HG02798 (cell line): ENCODE data around the gene ATP6V0D1.

ENCODE experiments used
- ATAC-seq: cut with Tn5 transposase; IDR thresholded peaks from one replicate; pipeline ENCODE4 v1.9.1; 2021; ENCODE audit warnings: mild to moderate bottlenecking; ENCODE audit not compliant: unreplicated experiment, poor library complexity

ATP6V0D1 gene

DNA sequence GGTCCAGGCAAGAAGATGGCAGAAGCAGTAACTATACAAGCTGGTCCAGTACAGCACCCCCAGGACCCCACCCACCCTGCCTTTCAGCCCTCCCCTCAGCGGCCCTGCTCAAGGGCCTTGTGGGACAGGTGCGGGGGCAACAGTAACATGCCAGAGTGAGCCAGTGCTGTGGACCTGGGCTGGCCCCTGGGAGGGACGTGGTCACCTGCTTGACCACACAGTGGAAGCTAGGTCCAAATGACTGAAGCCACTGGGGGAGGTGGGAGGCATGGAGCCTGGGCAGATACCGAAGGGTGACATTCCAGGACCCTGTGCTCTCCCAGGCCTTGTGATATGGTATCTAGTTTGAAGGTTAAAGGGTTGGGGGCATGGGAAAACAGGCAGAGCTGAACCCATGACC is 17.3 kb downstream of the ATP6V0D1 start:
- ATAC-seq: no peak

DNA sequence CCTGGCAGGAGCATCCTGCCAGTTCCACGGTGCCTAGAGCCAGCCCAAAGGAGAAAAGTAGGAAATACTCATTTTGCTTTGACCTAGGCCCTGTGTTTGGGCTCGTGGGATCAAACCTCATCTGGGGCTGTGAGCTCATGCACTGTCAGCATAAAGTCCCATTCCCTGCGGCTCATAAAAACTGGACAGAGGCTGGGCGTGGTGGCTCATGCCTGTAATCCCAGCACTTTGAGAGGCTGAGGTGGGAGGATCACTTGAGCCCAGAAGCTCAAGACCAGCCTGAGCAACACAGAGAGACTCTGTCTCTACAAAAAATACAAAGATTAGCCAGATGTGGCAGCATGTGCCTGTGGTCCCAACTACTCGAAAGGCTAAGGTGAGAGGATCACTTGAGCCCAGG is 17.9 kb downstream of the ATP6V0D1 start:
- ATAC-seq: no peak

DNA sequence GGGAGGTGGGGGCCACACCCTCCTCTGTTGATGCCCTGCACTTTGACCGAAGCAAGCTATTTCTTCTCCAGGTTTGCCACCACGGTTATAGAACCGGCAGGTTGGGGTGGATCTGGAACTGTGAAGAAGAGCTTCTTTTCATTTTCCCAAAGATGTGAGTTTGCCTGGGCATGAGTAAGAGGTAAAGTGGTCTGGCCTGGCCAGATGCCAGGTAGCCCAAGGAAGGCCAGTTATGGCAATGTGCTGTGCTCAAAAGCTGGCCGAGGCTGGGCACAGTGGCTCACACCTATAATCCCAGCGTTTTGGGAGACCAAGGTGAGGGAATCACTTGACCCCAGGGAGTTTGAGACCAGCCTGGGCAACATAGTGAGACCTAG is 18.7 kb downstream of the ATP6V0D1 start:
- ATAC-seq: no peak

DNA sequence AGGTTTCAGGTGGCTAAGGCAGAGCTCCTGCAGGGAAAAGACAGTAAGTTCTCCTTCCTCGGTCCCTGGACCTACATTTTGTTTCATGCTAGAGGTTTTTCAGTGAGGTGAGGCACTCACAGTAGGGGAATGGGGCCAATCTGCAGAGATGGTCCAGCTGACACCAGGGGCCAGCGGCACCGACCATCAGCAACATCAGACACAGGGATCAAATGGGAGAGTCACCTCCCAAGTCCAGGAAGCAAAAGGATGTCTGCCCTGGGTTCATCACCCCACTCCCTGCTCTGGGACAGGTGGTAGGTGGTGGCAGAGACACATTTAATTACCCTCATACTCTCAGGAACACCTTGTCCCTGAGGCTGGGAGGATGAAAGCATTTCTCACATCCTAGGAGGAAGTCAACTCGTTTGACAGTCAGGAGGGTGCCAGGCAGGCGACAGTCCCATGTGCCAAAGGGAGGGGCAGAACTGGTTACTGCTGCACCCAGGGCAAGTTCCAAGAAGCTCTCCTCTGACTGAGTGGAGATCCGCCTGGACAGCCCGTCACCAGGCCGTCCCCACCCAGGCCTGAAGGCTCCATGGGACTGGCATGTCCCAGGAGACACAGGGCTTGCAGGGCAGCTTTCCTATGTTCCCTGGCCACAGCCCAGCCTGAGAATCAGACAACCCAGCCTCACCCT is 19.2 kb downstream of the ATP6V0D1 start:
- ATAC-seq: no peak

DNA sequence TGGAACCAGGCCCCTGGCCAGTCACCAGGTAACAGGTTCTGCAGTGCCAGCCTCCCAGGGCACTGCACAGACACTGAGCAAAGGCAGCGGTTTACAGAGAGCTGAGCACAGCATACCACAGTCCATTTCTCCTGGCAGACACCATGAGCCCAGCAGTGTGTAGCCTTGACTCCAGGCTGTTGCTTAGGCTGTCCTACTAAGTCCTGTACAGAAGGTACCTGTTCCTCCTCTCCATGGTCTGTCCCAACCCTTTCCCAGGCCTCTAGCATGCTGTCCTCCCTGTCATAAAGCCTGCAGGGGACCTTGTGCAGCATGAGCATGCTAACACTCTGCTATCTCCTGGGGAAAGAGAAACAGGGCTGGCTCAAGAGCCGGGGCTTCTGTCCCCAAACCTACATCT is 20.0 kb downstream of the ATP6V0D1 start:
- ATAC-seq: no peak

DNA sequence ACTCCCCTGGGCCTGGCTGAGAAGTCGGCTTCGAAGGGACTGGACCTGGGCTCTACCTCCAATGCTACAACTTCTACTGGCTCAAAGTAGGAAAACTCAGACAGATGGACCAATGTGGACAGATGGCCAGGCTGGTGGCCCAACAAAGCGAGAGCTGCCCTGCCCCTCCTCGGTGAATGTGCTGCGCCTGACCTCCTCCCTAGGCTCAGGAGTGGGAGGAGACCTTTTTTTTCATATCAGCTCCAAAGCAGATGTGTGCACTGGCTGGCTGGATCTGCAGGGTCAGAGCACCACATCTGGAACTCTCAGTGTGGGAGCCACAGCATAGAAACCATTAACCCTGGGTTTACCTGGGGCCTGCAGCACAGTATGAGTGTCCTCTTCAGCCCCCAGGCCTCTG is 20.8 kb downstream of the ATP6V0D1 start:
- ATAC-seq: no peak

DNA sequence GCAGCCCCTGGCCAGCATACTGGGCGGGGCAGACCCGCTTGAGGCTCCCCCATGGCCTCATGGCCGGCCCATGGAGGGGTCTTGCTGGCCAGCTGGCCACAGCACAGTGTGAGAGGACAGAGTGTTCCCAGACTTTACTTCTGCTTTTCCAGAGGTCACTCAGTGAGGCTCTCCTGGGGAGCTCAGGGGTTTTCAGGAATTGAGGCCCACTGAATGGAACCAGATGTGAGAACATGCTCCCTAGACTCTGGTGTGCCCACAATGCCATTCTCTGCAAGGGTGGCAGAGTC is 21.2 kb downstream of the ATP6V0D1 start:
- ATAC-seq: no peak

DNA sequence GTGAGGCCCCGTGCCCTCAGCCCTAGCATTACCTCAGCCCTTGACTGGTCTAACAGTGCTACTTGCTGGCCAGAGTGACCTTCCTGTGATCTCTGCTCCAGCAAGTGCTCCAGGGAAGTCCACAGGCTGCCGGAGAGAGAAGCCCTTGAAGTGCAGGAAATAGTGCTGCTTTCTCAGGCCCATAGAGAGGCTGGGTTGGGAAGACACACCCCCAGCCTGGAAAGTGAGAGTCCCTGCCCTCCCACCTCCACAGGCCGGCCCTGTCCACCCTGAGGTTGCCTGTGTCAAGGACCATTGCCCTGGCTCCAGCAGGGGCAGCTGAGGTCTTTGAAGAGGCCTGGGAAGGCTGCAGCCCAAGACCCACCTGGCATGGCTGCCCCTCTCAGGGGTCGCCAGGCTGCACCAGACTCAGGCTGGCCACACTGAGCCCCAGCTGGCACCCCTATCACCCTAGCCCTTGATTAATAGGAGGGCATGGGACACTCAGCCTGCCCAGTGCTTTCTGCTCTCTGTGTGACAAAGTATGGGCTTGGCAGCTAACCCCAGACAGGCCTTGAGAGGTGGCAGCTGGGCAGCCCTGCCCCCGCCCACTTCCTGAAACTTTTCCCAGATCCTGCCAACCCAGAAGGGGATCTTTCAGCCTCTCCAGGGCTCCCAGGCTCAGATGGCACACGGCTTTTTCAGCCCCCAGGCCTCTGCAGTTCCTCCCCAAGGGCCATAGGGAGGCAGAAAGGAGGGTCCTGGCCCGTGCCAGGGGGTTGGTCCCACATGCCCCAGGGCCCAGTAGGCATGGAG is 21.7 kb downstream of the ATP6V0D1 start:
- ATAC-seq: no peak

DNA sequence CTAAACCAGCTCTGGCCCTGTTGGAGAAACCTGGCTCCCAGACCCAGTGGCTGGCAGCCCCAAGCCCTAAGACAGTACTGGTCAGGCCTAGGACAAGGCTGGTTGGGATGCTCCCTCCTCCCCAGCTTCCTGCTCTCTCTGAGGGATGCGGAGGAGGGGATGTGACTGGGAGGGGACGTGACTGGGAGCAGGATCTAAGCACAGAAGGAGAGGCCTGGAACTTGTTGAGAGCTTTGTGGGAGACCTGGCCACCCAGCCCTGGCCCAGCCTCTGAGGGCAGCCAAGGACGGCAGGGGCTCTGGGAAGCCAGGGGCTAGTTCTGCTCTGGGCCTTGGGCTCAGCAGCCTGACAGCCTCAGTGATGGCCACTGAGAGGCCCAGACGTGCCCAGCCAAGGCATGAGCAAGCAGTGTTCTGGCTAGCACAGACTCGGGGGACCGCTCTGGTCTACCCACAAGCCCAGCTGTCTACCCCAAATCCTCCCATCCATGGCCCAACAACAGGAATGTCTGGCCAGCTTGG is 22.8 kb downstream of the ATP6V0D1 start:
- ATAC-seq: no peak

DNA sequence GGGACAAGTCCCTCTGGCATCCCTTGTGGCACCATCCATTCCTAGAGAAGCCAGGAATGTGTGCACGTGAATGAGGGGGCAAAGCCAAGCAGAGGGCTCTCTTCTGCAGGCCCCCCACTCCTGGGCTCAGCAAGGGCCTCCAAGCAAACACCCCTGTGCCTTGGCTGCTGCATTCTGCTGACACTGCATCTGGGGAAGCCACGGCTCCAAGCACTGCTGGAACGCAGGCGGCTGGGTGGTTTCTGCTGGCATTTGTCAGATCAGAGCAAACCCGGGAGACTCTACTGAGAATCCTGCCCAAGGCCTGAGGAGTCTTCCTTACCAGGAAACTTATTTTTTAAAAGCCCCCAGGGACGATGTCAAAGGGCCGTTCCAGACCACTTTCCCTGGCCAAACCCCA is 23.3 kb downstream of the ATP6V0D1 start:
- no peak for ATAC-seq

DNA sequence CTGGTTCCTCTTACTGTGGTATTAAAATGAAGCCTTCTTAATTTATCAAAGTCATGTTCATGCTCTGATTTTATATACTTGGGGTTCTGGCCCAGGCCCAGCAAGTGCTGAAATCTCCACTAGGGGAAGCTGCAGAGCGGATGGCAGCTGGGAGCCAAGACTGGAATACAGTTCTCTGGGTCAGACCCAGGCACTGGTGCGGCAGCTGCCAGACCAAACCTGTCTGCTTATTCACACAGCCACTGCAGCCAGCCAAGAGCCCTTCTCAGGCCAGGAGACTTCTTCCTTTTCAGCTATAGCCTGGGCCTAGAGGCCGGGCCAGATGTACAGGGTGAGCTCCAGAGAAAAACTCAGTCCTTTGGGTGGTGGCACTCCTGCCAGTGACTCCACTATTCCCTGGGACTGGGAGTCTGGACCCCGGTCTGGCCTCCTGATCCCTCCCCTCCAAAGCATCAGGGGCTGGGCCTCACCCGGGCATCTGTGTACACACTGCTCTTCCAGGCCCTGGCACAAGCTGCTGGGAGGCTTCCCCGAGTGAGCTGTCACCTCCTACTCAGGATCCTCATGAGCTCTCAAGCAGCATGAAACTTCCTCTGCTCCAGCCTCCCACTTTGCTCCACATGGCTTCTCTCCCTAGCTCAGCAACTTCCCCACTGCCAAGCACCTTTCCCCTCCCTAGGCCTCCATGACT is 24.4 kb downstream of the ATP6V0D1 start:
- no peak for ATAC-seq

DNA sequence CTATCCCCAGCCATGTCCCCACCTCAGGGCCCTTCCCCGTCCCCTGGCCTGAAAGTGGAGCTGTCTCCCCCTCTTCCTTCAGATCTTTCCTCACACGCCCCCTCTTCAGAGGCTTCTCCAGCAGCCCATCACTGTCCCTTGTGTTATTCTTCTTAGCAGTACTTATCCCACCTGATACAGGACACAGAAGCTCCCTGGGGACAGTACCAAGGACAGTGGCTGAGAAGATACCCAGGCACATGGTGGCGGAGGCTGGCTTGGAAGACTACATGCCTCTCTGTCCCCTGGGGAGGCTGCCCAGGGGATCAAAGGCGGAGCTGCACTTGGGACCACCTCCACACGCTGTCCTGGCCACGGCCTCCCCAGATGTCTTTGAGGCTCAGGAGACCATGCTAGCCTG is 26.1 kb downstream of the ATP6V0D1 start:
- no peak for ATAC-seq

DNA sequence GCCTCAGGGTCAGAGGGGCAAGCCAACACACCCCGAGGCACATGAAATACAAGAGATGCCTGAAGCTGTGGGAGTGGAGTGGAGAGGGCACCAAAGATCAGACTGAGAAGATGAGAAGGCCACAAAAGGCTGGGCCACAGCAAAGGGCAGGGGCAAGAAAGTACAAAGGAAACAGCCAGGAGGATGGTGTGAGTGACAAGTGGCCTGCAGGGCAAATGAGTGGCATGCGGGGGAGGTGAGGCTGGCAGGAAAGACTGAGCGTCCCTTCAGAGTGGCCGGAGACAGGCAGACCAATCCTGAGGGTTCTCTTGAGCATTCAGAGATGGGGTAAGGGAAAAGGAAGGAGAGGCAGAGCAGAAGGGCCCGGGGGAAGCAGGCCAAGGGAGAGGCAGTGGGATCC is 26.9 kb downstream of the ATP6V0D1 start:
- ATAC-seq: no peak

DNA sequence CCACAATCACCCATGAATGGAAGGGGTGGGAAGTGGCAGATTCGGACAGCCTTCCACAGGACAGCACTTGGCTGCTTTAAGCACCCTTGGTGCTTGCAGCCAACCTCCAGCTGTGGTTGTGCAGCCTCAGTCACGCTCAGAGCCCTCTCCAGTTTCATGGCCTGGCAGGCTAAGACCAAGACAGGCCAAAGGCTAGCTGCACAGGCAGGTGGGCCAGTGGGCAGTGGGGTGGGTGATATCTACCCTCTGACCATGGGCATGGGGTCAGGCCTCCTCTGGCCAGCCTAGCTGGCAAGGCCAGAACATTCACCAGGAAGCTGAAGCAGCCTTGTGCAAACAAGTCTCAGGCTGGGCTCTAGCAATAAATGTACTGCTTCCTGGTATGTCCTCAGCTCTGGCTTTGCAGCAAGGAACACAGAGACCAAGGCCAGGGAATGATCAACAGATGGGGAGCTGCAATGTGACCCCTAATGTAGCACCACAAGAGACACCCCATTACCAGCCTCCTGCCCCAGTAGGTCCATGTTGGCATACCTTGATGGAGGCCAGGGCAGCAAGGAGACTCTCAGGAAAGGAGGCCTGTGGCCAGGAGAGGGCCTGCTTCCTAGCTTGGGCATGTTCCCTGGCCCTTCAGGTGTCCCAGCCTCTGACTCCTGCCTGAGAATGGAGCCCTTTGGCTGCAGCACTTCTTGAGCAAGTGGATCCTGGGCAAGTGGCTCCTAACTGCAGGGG is 29.1 kb downstream of the ATP6V0D1 start:
- ATAC-seq: no peak

DNA sequence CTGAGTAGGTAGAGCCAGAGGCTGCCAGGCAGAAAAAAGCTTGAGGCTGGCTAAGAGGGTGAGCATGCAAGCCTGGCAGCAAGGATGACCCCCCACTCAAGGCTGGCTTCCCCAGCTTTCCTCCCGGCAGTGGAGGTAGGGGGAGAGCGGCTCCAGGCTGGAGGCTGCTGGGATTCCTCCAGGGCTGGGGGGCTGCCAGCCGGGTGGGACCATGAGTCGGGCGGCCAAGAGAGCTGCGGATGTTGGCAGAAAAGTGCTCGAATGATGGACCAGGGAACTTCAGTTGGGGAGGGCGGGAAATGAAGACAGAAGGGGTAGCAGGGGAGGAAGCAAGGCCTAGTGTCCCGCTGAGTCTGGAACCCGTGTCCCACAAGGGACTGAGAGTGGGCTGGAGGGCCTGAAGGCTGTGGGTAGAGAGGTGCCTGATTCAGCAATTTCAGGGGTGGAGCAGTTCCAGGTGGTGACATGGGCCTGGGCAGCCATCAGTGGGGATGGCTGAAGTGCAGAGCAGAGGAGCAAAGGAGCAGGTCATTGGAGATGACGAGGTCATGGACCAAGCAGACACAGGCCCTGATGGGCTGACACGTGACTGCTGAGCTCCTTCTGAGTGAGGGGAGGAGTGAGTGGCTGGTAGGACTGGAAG is 29.8 kb downstream of the ATP6V0D1 start:
- ATAC-seq: no peak

DNA sequence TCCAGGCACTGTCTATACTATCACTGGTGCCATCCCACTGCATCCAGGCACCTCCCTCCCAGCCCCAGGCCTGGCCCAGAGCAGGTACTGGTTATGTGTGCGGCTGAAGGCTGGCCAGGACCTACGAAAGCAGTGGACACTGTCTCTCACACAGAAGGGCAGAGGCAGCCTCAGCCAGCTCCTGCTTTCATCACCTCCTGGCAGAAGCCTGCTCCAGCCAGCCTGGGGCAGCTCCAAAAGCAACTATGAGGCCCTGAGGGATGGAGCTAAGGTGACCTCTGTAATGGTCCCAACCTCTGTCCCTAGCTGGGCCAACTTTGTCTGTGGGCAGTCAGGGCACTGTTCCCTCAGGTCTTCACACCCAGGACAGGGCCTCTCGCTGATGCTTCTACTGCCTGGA is 31.2 kb downstream of the ATP6V0D1 start:
- no peak for ATAC-seq

DNA sequence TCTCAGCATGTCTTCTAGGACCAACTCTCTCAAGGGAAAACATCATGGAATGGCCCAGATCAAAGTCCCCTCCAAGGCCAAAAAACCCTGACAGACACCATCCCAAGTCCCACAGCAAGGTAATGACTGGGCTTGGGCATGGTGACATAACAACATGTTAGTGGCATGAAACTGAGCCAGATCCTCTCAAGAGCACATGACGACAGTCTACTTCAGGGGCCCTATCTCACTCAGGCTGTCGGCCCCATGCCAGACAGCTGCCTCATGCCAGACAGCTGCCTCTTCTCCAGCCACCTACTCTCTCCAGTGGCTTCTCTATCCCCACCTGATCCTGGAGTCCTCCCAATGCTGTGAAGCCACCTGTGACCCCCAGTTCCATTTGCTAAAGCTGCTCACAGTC is 31.6 kb downstream of the ATP6V0D1 start:
- no peak for ATAC-seq

DNA sequence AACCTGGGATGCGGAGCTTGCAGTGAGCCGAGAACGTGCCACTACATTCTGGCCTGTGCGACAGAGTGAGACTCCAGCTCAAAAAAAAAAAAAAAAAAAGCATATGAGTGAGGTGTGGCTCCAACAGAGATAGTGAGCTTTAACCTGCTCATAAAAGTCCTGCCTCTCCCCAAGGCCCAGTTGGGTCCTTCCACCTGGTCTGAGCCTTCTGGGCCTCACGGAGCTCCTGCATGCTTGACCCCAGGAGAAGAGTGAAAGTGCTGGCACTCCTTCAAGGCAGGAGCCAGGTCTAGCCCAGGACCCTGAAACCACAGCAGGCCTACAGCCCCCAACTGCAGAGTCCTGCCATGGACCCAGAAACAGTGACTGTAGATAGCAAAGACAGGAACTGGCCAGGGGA is 32.4 kb downstream of the ATP6V0D1 start:
- ATAC-seq: no peak

DNA sequence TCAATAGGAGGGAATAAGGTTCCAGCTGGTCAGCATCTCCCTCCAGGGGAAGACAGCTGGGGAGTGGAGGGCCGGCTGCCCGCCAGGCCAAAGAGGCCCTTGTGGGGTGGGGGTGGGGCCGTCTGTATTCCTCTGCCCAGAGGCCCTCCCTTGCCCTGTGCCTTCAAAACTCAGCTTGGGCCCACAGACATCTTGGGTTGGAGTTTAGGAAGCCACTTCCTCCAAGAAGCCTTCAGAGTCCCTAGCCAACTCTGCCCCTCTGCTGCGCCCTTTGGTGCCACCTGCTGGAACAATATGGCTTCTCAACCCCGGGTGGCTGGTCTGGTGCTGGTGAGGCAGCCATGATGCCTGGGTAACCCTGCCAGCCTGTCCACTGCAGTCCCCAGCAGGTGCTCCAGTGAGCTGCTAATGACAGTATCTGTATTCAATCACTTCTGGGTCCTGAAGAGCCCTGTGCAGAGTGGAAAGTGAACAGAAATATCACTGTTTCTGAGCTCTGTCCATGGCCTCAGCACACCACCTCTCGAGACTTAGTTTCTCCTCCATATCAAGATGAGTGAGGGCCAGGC is 33.4 kb downstream of the ATP6V0D1 start:
- ATAC-seq: peak; percentile 62

DNA sequence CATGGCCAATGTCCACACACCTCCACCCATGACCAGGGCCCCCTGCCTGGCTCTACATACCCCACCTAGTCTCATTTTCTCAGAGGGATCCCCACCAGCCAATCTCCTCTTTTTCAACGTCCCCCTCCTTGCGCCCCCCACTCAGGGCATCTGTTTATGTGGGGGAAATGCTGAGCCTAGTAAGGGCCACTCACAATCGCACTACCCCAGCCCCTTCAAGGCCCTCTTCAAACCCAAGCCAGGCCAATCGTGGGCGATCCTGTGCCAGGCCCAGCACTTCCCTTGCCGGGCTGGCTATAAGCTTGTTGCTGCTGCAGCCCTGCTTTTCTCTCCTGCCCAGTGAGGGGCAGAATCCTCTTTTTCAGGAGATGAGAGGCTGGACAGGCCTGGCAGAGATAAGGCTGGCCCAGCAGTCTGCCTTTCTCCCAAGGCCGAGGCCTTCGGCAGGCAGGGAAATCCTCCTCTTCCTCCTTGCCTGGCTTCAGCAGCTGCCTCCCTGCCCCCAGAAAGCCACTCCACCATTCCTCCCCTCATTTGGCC is 33.9 kb downstream of the ATP6V0D1 start:
- ATAC-seq: no peak
